NB4 (cell line): Measurements from ENCODE around the gene THOC2.

Experiments
- CTCF ChIP-seq: IDR thresholded peaks from one replicate; pipeline ENCODE4 v1.5.1; 2012; ENCODE audit warnings: low read depth, low read length
- MAX ChIP-seq: IDR thresholded peaks from 2 replicates; pipeline ENCODE4 v1.6.1; 2011; ENCODE audit warnings: low read depth, low read length
- MYC ChIP-seq: IDR thresholded peaks from 2 replicates; pipeline ENCODE4 v1.6.1; 2011; ENCODE audit warnings: low read depth, low read length
- POLR2A ChIP-seq: IDR thresholded peaks from 2 replicates; pipeline ENCODE4 v1.6.1; 2011; ENCODE audit warnings: mild to moderate bottlenecking; ENCODE audit not compliant: insufficient read length; ENCODE audit errors: extremely low read depth

DNA sequence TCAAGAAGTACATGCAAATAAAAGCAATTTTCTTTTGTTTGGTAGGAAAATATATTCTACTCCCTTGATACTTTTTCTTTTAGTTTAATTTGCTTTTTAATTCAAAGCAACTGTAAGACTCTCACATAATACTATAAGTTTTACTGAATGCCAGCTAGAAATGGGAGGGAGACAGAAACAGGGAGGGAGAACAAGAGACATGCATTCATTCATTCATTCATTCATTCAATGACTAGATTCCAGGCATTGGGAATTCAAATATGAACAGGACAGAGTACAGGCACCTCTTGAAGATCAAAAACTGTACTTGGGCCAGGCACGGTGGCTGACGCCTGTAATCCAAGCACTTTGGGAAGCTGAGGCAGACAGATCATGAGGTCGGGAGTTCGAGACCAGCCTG lies 85.6 kb downstream of the THOC2 start:
- no peak for TF ChIP-seq CTCF
- no peak for TF ChIP-seq MAX
- TF ChIP-seq POLR2A = no peak
- no peak for TF ChIP-seq MYC
